SU-DHL-6 (cell line): ENCODE measurements around the gene SNRPB2.

ENCODE experiments used
- CTCF ChIP-seq: fragments of 200-600 bp; sonication (generic); IDR thresholded peaks from one replicate; pipeline ENCODE4 v1.5.1; 2017; ENCODE audit warnings: antibody characterized with exemption, mild to moderate bottlenecking, low read length, moderate library complexity; ENCODE audit not compliant: insufficient read depth, poor library complexity, severe bottlenecking
- EZH2phosphoT487 ChIP-seq: fragments of 200-600 bp; sonication (generic), shearing (Covaris generic); conservative IDR thresholded peaks from 2 replicates; pipeline ENCODE4 v1.6.1; 2018; ENCODE audit warnings: mild to moderate bottlenecking, antibody characterized with exemption, low read length, moderate library complexity, mixed read lengths

DNA sequence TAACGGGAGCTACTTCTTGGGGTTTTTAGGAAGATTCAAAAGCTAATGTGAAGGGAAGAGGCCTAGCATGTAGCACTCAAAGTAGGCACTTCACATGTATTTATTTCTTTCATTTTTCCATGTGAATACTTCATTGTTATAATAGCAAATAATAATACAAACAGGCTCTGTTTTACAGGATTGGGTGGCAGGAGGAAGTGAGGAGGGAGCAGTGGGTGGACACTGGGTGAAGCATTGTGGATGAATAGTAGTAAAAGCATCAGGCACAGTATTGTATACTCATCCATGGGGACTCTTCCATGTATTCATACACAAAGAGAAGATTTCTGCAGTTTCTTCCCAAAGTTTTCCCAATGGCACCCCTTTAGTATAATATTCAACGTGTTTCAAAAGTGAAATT, 38.4 kb upstream of the SNRPB2 start:
- TF ChIP-seq CTCF (no peak), EZH2phosphoT487 (no peak)
